ENCODE results near the gene EFTUD2. TPM values are rescaled to one million over a fixed set of nuclear protein-coding genes. Genes with fewer than 3 reads are reported as not detected.

EFTUD2 gene
- total and polyA plus RNA-seq, 2 of the 4 experiments (the other 2 are of a cell fraction), result 72.5 to 126 TPM

- intact Hi-C loops (cut with micrococcal nuclease) (no loop called here), in situ Hi-C loops (cut with MboI; ENCODE audit: low sequenced_read_pairs) (no loop called here), dilution Hi-C loops (cut with HindIII; ENCODE audit: low sequenced_read_pairs, unreplicated experiment) (no loop called here)
- no CpG with 5 or more reads among the region's 4 CpGs for WGBS, 2 experiments (ENCODE audit: extremely low coverage in 2 of 2, insufficient read length in 1 of 2)
- Histone ChIP-seq H3K14ac (replicated peaks; ENCODE audit: low read depth, low read length) (no peak overlapping the region), H3K4ac (ENCODE audit: low read depth, low read length) (no peak overlapping the region), H4K20me1 (ENCODE audit: insufficient read depth, low read length) (peaks cover 23% of the 10 kb centered on the region), H3K36me3 (ENCODE audit: control insufficient read depth, insufficient read depth, low read length) (peaks cover 20% of the 10 kb centered on the region), H3K9me3 (ENCODE audit: control insufficient read depth, insufficient read depth, low read length) (no peaks in the 10 kb centered on the region), H4K91ac (ENCODE audit: insufficient read depth, low read depth, low read length) (no peak overlapping the region), H3K9ac (ENCODE audit: low read depth, low read length) (no peak overlapping the region), H4K8ac (ENCODE audit: low read depth in 2 of 2, low read length in 2 of 2) (no peak overlapping the region), H2BK20ac (ENCODE audit: low read depth, low read length) (no peak overlapping the region), H3K27ac (ENCODE audit: insufficient read depth, low read length) (no peak overlapping the region), H4K5ac (ENCODE audit: low read depth, low read length) (no peak overlapping the region), H2AK5ac (ENCODE audit: low read depth, low read length) (no peak overlapping the region), H2BK5ac (ENCODE audit: low read depth, low read length, poor library complexity, severe bottlenecking) (no peak overlapping the region), H3K79me1 (ENCODE audit: low read depth in 1 of 2, low read length in 2 of 2) (peaks cover 30 to 79% of the 10 kb centered on the region in 2 experiments), H2AFZ (replicated peaks; ENCODE audit: low read length, poor library complexity) (no peak overlapping the region), H3K23ac (ENCODE audit: low read depth, low read length) (no peak overlapping the region), H3K4me2 (ENCODE audit: low read depth, low read length) (no peak overlapping the region; the same call in 1 of the 2 replicates), H3K56ac (ENCODE audit: extremely low read depth, insufficient read depth, low read length) (no peak overlapping the region), H3K9me1 (ENCODE audit: insufficient read depth, low read length) (peaks cover 14% of the 10 kb centered on the region), H3K27me3 (ENCODE audit: control insufficient read depth, insufficient read depth, low read length) (no peaks in the 10 kb centered on the region), H2BK120ac (ENCODE audit: low read depth, low read length) (no peak overlapping the region), H2AK9ac (replicated peaks; ENCODE audit: low read depth, low read length, poor library complexity) (no peak overlapping the region), H3K18ac (ENCODE audit: low read depth, low read length) (no peak overlapping the region), H3K4me1 (ENCODE audit: control insufficient read depth, insufficient read depth, low read length) (peaks cover 7% of the 10 kb centered on the region), H2BK15ac (ENCODE audit: low read depth, low read length) (no peak overlapping the region), H3K4me3 (ENCODE audit: insufficient read depth, low read depth, low read length) (no peak overlapping the region)
- POLR2A ChIA-PET (ENCODE audit: unreplicated experiment), result no interaction called here
- TF ChIP-seq SMC3 (IDR thresholded peaks at IDR 0.05; ENCODE audit: low read depth, low read length) (no peak), POLR2A (IDR thresholded peaks at IDR 0.05; ENCODE audit: low read depth, low read length) (no peak), RFX5 (IDR thresholded peaks at IDR 0.05; ENCODE audit: low read depth, low read length) (no peak), ELK1 (IDR thresholded peaks at IDR 0.05; ENCODE audit: borderline replicate concordance, low read depth, low read length) (no peak), MAZ (IDR thresholded peaks at IDR 0.05; ENCODE audit: borderline replicate concordance, low read depth, low read length) (no peak), CHD1 (IDR thresholded peaks at IDR 0.05; ENCODE audit: low read depth, low read length) (no peak), MAFK (IDR thresholded peaks at IDR 0.05; ENCODE audit: low read depth, low read length) (no peak), MXI1 (IDR thresholded peaks at IDR 0.05; ENCODE audit: borderline replicate concordance, low read depth, low read length) (no peak), RAD21 (IDR thresholded peaks at IDR 0.05; ENCODE audit: low read length) (no peak), FOS (IDR thresholded peaks at IDR 0.05; ENCODE audit: low read depth, low read length) (no peak), CTCF (conservative IDR thresholded peaks at IDR 0.05; ENCODE audit: low read depth, low read length) (no peak), RCOR1 (IDR thresholded peaks at IDR 0.05; ENCODE audit: insufficient replicate concordance, low read length) (no peak), CEBPB (IDR thresholded peaks at IDR 0.05; ENCODE audit: low read depth, low read length) (no peak), BHLHE40 (IDR thresholded peaks at IDR 0.05; ENCODE audit: low read depth, low read length) (no peak), USF2 (IDR thresholded peaks at IDR 0.05; ENCODE audit: low read depth, low read length) (no peak), NFE2L2 (IDR thresholded peaks at IDR 0.05; ENCODE audit: low read depth, low read length) (no peak)
- DNase-seq, result no peak
- ATAC-seq (ENCODE audit: low read depth), result no peak
- BruUV-seq (replicated peaks), result no TSS peak
- CTCF ChIA-PET, result interaction anchor here (1.0 kb wide), 1 partner anchor 37 kb away, joined by 3 read pairs; no protein-coding TSS in a partner anchor
Observed at GRCh38 chr17:44807093-44807816, 92.0 kb downstream of the EFTUD2 start.

Data from IMR-90 (cell line).